Activated gamma-delta T cell treated with anti-CD3 and anti-CD28 coated beads, Interleukin-2, amount 50 U/mL, for 16 hours (primary cell): ENCODE data around the gene SMARCA2.

Experiments used
- DNase-seq: peaks from one replicate; pipeline ENCODE4 v3.0.0-alpha.2; 2020; ENCODE audit warnings: low read depth

Gene SMARCA2

GRCh38 chr9:2174306-2174705, 159.2 kb downstream of the SMARCA2 start:
- no peak for DNase-seq

- no peak for DNase-seq
Observed at GRCh38 chr9:2174911-2175310, 159.8 kb downstream of the SMARCA2 start.

GRCh38 chr9:2177121-2177520, 162.0 kb downstream of the SMARCA2 start:
- DNase-seq = no peak

- DNase-seq = no peak
Observed at GRCh38 chr9:2178034-2178734, 163.0 kb downstream of the SMARCA2 start.

- DNase-seq = no peak
Observed at GRCh38 chr9:2179567-2179966, 164.4 kb downstream of the SMARCA2 start.

- DNase-seq = no peak
Observed at GRCh38 chr9:2180154-2180553, 165.0 kb downstream of the SMARCA2 start.

- DNase-seq = no peak
Observed at GRCh38 chr9:2180704-2181103, 165.6 kb downstream of the SMARCA2 start.

- no peak for DNase-seq
Observed at GRCh38 chr9:2181792-2182191, 166.6 kb downstream of the SMARCA2 start.

- no peak for DNase-seq
Observed at GRCh38 chr9:2190939-2191608, 175.9 kb downstream of the SMARCA2 start.

GRCh38 chr9:2191609-2191972, 176.4 kb downstream of the SMARCA2 start:
- DNase-seq = no peak

- no peak for DNase-seq
Observed at GRCh38 chr9:2192356-2192979, 177.3 kb downstream of the SMARCA2 start.

GRCh38 chr9:2193552-2193951, 178.4 kb downstream of the SMARCA2 start:
- DNase-seq = no peak

- no peak for DNase-seq
Observed at GRCh38 chr9:2195211-2195610, 180.1 kb downstream of the SMARCA2 start.

- no peak for DNase-seq
Observed at GRCh38 chr9:2196757-2197156, 181.6 kb downstream of the SMARCA2 start.

GRCh38 chr9:2198956-2199635, 183.9 kb downstream of the SMARCA2 start:
- no peak for DNase-seq

GRCh38 chr9:2199999-2200796, 185.1 kb downstream of the SMARCA2 start:
- no peak for DNase-seq

GRCh38 chr9:2208465-2208864, 193.3 kb downstream of the SMARCA2 start:
- no peak for DNase-seq

GRCh38 chr9:2208991-2209390, 193.8 kb downstream of the SMARCA2 start:
- no peak for DNase-seq

GRCh38 chr9:2209400-2209799, 194.3 kb downstream of the SMARCA2 start:
- no peak for DNase-seq

GRCh38 chr9:2210201-2210600, 195.1 kb downstream of the SMARCA2 start:
- no peak for DNase-seq

- DNase-seq = no peak
Observed at GRCh38 chr9:2213830-2214468, 198.8 kb downstream of the SMARCA2 start.

GRCh38 chr9:2214707-2215106, 199.6 kb downstream of the SMARCA2 start:
- no peak for DNase-seq
